ENCODE measurements around the gene RAB3IL1. TPM values are rescaled to one million over a fixed set of nuclear protein-coding genes. Genes with fewer than 3 reads are reported as not detected.

Gene RAB3IL1
- total and polyA plus RNA-seq, 9 of the 15 experiments (the other 6 are each of a cell fraction or from before 2014, with no cell fraction given), result 0.15 to 42.6 (median 15.5) TPM

DNA sequence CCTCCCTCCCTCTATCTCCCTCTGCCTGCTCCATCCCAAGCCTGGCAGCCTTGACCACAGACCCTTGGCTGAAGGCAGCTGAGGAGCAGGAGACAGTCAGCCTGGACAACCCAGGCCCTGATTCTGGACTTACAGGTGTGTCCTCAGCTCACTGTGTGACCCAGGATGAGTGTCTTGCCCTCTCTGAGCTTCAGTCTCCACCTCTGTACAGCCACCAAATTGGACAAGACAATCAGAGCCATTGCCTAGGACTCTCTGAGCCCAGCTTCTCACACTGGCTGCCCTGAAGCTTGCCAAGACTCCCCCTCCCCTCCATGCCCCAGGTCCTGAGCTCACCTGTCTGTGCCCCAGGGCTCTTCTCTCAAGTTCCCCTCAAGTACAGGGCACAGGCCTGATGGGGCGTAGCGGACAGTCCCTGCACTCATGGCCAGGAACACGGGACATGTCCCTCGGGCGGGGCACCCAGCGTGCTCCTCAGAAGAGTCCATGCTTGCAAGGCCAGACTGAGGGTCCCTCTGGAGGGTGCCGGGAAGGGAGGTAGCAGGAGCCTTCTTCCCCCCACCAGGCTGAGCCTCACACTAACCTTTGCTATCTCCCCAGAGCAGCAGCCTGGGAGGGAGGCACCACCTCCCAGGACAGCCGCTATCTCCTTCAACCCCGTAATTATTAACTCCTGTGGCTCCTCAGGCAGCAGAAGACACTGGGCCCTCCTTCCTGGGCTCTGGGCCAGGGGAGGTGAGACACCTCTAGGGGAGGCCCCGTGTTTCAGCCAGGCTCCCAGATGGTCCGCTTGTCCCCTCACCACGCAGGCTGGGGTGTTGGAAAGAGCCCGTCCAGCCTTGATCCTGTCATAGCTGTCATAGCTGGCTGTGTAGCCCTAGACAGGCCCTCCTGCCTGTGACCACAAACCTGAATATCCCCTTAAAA lies 2.6 kb upstream of the RAB3IL1 start (continued):
- TF ChIP-seq, protein P1, sequence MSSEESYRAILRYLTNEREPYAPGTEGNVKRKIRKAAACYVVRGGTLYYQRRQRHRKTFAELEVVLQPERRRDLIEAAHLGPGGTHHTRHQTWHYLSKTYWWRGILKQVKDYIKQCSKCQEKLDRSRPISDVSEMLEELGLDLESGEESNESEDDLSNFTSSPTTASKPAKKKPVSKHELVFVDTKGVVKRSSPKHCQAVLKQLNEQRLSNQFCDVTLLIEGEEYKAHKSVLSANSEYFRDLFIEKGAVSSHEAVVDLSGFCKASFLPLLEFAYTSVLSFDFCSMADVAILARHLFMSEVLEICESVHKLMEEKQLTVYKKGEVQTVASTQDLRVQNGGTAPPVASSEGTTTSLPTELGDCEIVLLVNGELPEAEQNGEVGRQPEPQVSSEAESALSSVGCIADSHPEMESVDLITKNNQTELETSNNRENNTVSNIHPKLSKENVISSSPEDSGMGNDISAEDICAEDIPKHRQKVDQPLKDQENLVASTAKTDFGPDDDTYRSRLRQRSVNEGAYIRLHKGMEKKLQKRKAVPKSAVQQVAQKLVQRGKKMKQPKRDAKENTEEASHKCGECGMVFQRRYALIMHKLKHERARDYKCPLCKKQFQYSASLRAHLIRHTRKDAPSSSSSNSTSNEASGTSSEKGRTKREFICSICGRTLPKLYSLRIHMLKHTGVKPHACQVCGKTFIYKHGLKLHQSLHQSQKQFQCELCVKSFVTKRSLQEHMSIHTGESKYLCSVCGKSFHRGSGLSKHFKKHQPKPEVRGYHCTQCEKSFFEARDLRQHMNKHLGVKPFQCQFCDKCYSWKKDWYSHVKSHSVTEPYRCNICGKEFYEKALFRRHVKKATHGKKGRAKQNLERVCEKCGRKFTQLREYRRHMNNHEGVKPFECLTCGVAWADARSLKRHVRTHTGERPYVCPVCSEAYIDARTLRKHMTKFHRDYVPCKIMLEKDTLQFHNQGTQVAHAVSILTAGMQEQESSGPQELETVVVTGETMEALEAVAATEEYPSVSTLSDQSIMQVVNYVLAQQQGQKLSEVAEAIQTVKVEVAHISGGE (CRISPR knock-in tag; IDR thresholded peaks at IDR 0.05), result no peak; a peak in 1 of 6 replicates
- no peak for TF ChIP-seq ZNF586 (CRISPR knock-in tag; conservative IDR thresholded peaks at IDR 0.05)
- peak; percentile 89 for TF ChIP-seq KLF16 (IDR thresholded peaks at IDR 0.05)
- TF ChIP-seq ZNF707 (CRISPR knock-in tag; conservative IDR thresholded peaks at IDR 0.05), result no peak
- no peak for TF ChIP-seq RBM22 (IDR thresholded peaks at IDR 0.05; ENCODE audit: low read depth, low read length, poor library complexity, severe bottlenecking)
- TF ChIP-seq SIN3A (IDR thresholded peaks at IDR 0.05; ENCODE audit: borderline replicate concordance in 2 of 2, control insufficient read depth in 1 of 2, low read depth in 2 of 2, low read length in 2 of 2), result no peak; a peak in 1 of 4 replicates
- no peak for TF ChIP-seq ERF (CRISPR knock-in tag; IDR thresholded peaks at IDR 0.05)
- peak; percentile 81 for TF ChIP-seq PML (IDR thresholded peaks at IDR 0.05; ENCODE audit: low read length)
- TF ChIP-seq ZNF12 (CRISPR knock-in tag; IDR thresholded peaks at IDR 0.05), result 0 out of 2 replicates have a peak, but pooled peaks have one; percentile 42
- TF ChIP-seq, protein P2, sequence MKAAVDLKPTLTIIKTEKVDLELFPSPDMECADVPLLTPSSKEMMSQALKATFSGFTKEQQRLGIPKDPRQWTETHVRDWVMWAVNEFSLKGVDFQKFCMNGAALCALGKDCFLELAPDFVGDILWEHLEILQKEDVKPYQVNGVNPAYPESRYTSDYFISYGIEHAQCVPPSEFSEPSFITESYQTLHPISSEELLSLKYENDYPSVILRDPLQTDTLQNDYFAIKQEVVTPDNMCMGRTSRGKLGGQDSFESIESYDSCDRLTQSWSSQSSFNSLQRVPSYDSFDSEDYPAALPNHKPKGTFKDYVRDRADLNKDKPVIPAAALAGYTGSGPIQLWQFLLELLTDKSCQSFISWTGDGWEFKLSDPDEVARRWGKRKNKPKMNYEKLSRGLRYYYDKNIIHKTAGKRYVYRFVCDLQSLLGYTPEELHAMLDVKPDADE (conservative IDR thresholded peaks at IDR 0.05; ENCODE audit: control insufficient read depth, low read depth, low read length), result 0 out of 2 replicates have a peak, but pooled peaks have one; percentile 18
- TF ChIP-seq SP2 (IDR thresholded peaks at IDR 0.05; ENCODE audit: extremely low read depth, low read depth, low read length, poor library complexity, severe bottlenecking), result no peak
- TF ChIP-seq, protein P3, sequence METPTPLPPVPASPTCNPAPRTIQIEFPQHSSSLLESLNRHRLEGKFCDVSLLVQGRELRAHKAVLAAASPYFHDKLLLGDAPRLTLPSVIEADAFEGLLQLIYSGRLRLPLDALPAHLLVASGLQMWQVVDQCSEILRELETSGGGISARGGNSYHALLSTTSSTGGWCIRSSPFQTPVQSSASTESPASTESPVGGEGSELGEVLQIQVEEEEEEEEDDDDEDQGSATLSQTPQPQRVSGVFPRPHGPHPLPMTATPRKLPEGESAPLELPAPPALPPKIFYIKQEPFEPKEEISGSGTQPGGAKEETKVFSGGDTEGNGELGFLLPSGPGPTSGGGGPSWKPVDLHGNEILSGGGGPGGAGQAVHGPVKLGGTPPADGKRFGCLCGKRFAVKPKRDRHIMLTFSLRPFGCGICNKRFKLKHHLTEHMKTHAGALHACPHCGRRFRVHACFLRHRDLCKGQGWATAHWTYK (CRISPR knock-in tag; IDR thresholded peaks at IDR 0.05), result 0 out of 2 replicates have a peak, but pooled peaks have one; percentile 43
- no peak for TF ChIP-seq CBX8 (IDR thresholded peaks at IDR 0.05; ENCODE audit: borderline replicate concordance, extremely low read depth, low read depth, low read length, poor library complexity, severe bottlenecking)
- peak; percentile 65 for TF ChIP-seq MEIS2 (IDR thresholded peaks at IDR 0.05; ENCODE audit: partially characterized antibody)
- no peak for TF ChIP-seq NFXL1 (CRISPR knock-in tag; IDR thresholded peaks at IDR 0.05)
- peak; percentile 93 for TF ChIP-seq TAL1 (IDR thresholded peaks at IDR 0.05)
- TF ChIP-seq SMAD4 (CRISPR knock-in tag; conservative IDR thresholded peaks at IDR 0.05), result peak; percentile 86
- TF ChIP-seq PHTF2 (CRISPR knock-in tag; IDR thresholded peaks at IDR 0.05), result no peak
- no peak for TF ChIP-seq CAMTA2 (CRISPR knock-in tag; conservative IDR thresholded peaks at IDR 0.05)
- TF ChIP-seq NFE2L1 (tag; IDR thresholded peaks at IDR 0.05; ENCODE audit: borderline replicate concordance, low read depth), result no peak

All from K562 (cell line).